H9 (cell line): ENCODE data around the gene NUDT2. TPM values are rescaled to one million over a fixed set of nuclear protein-coding genes. Genes with fewer than 3 reads are reported as not detected.

ENCODE experiments used
- DNase-seq: peaks from one replicate; pipeline ENCODE4 v3.0.0-alpha.2; 2017
- H2AFZ ChIP-seq: one replicate; pipeline ENCODE4 v1.6.1; 2013; ENCODE audit warnings: mild to moderate bottlenecking, low read length, control low read depth, moderate library complexity
- H2AK5ac ChIP-seq: 2 replicates; pipeline ENCODE4 v1.6.1; 2013; ENCODE audit warnings: low read length, control low read depth, mixed read lengths; ENCODE audit not compliant: insufficient read length
- H2BK120ac ChIP-seq: one replicate; pipeline ENCODE4 v1.6.1; 2013; ENCODE audit warnings: low read depth, mild to moderate bottlenecking, low read length, control low read depth, inconsistent platforms; ENCODE audit not compliant: poor library complexity, severe bottlenecking
- H2BK12ac ChIP-seq: 2 replicates; pipeline ENCODE4 v1.6.1; 2013; ENCODE audit warnings: low read length, control low read depth, mixed read lengths, low read depth; ENCODE audit not compliant: insufficient read length
- H2BK15ac ChIP-seq: 2 replicates; pipeline ENCODE4 v1.6.1; 2013; ENCODE audit warnings: low read depth, low read length, control low read depth
- H2BK20ac ChIP-seq: one replicate; pipeline ENCODE4 v1.6.1; 2013; ENCODE audit warnings: low read depth, mild to moderate bottlenecking, low read length, control low read depth, inconsistent platforms; ENCODE audit not compliant: poor library complexity, severe bottlenecking
- H2BK5ac ChIP-seq: 2 replicates; pipeline ENCODE4 v1.6.1; 2013; ENCODE audit warnings: low read length, control low read depth, mixed read lengths; ENCODE audit not compliant: insufficient read length
- H3K14ac ChIP-seq: 2 replicates; pipeline ENCODE4 v1.6.1; 2013; ENCODE audit warnings: low read length, control low read depth; ENCODE audit not compliant: insufficient read depth
- H3K18ac ChIP-seq: 2 replicates; pipeline ENCODE4 v1.6.1; 2013; ENCODE audit warnings: low read depth, mild to moderate bottlenecking, mixed read lengths, low read length, control low read depth; ENCODE audit not compliant: insufficient read length
- H3K23ac ChIP-seq: 2 replicates; pipeline ENCODE4 v1.6.1; 2013; ENCODE audit warnings: low read length, control low read depth, mixed read lengths, low read depth; ENCODE audit not compliant: insufficient read length
- H3K23me2 ChIP-seq: 2 replicates; pipeline ENCODE4 v1.6.1; 2013; ENCODE audit warnings: low read depth, mild to moderate bottlenecking, mixed read lengths, low read length, control low read depth; ENCODE audit not compliant: insufficient read length, poor library complexity, severe bottlenecking
- H3K27ac ChIP-seq: 2 replicates; pipeline ENCODE4 v1.5.1; 2013; ENCODE audit warnings: low read length, control low read depth, mixed read lengths, low read depth; ENCODE audit not compliant: insufficient read length
- H3K27me3 ChIP-seq: 2 replicates; pipeline ENCODE4 v1.6.1; 2013; ENCODE audit warnings: low read length, control low read depth, inconsistent platforms; ENCODE audit not compliant: insufficient read depth
- H3K4ac ChIP-seq: 2 replicates; pipeline ENCODE4 v1.6.1; 2013; ENCODE audit warnings: low read depth, mild to moderate bottlenecking, control low read depth, inconsistent platforms, low read length, moderate library complexity
- H3K4me1 ChIP-seq: 2 replicates; pipeline ENCODE4 v1.6.1; 2013; ENCODE audit warnings: low read length, control low read depth, inconsistent platforms; ENCODE audit not compliant: insufficient read depth
- H3K4me2 ChIP-seq: 2 replicates; pipeline ENCODE4 v1.6.1; 2013; ENCODE audit warnings: low read length, control low read depth, mixed read lengths; ENCODE audit not compliant: insufficient read length, insufficient read depth
- H3K56ac ChIP-seq: 2 replicates; pipeline ENCODE4 v1.6.1; 2013; ENCODE audit warnings: low read depth, mild to moderate bottlenecking, mixed read lengths, low read length, control low read depth; ENCODE audit not compliant: insufficient read length
- H3K79me1 ChIP-seq: 2 replicates; pipeline ENCODE4 v1.6.1; 2013; ENCODE audit warnings: low read depth, mild to moderate bottlenecking, moderate library complexity, low read length, control low read depth, inconsistent platforms; ENCODE audit not compliant: insufficient read depth, poor library complexity, severe bottlenecking
- H3K79me2 ChIP-seq: 2 replicates; pipeline ENCODE4 v1.6.1; 2013; ENCODE audit warnings: low read length, control low read depth, inconsistent platforms; ENCODE audit not compliant: insufficient read depth
- H3K9ac ChIP-seq: 2 replicates; pipeline ENCODE4 v1.6.1; 2013; ENCODE audit warnings: low read length, control low read depth, mixed read lengths; ENCODE audit not compliant: insufficient read length; ENCODE audit errors: extremely low read depth
- H3K9me3 ChIP-seq: one replicate; pipeline ENCODE4 v1.6.1; 2013; ENCODE audit warnings: low read depth, low read length, inconsistent platforms; ENCODE audit not compliant: control insufficient read depth
- H3T11ph ChIP-seq: one replicate; pipeline ENCODE4 v1.6.1; 2013; ENCODE audit warnings: mild to moderate bottlenecking, low read length, control low read depth, inconsistent platforms
- H4K20me1 ChIP-seq: one replicate; pipeline ENCODE4 v1.6.1; 2013; ENCODE audit not compliant: control insufficient read depth, insufficient read length, insufficient read depth
- H4K5ac ChIP-seq: 2 replicates; pipeline ENCODE4 v1.6.1; 2013; ENCODE audit warnings: low read depth, mild to moderate bottlenecking, mixed read lengths, low read length, control low read depth; ENCODE audit not compliant: insufficient read length
- H4K8ac ChIP-seq: replicated peaks from 2 replicates; pipeline ENCODE4 v1.6.1; 2013; ENCODE audit warnings: low read length, control low read depth, mixed read lengths, low read depth; ENCODE audit not compliant: insufficient read length
- H4K91ac ChIP-seq: 2 replicates; pipeline ENCODE4 v1.6.1; 2013; ENCODE audit warnings: low read depth, mild to moderate bottlenecking, moderate library complexity, mixed read lengths, low read length, control low read depth; ENCODE audit not compliant: insufficient read length
- H3K27ac Mint-ChIP-seq, 3 experiments: 2 replicates in 2 of 3; 3 replicates in 1 of 3; pipeline ENCODE4 v1.8.0; 2020 to 2021; ENCODE audit warnings: mixed read lengths in 3 of 3, mild to moderate bottlenecking in 1 of 3, moderate library complexity in 1 of 3
- H3K27me3 Mint-ChIP-seq: 2 replicates; pipeline ENCODE4 v1.8.0; 2021; ENCODE audit warnings: low read depth, mild to moderate bottlenecking, moderate library complexity, mixed read lengths
- H3K36me3 Mint-ChIP-seq, 3 experiments: 2 replicates in 2 of 3; 3 replicates in 1 of 3; pipeline ENCODE4 v1.8.0; 2020 to 2021; ENCODE audit warnings: low read depth in 3 of 3, mixed read lengths in 3 of 3; ENCODE audit not compliant: insufficient read depth in 1 of 3
- H3K4me1 Mint-ChIP-seq, 2 experiments: 2 replicates each; pipeline ENCODE4 v1.8.0; 2020; ENCODE audit warnings: mixed read lengths in 2 of 2
- H3K4me3 Mint-ChIP-seq, 2 experiments: 2 replicates in 1 of 2; 3 replicates in 1 of 2; pipeline ENCODE4 v1.8.0; 2020 to 2021; ENCODE audit warnings: mild to moderate bottlenecking in 2 of 2, mixed read lengths in 2 of 2, moderate library complexity in 1 of 2
- H3K9me3 Mint-ChIP-seq, 2 experiments: 2 replicates in 1 of 2; 3 replicates in 1 of 2; pipeline ENCODE4 v1.8.0; 2020; ENCODE audit warnings: mild to moderate bottlenecking in 2 of 2, mixed read lengths in 2 of 2, moderate library complexity in 1 of 2
- WGBS: extraction: QIAGEN DNeasy Blood & Tissue Kit; methylation state at CpG from one replicate; pipeline ENCODE4 v1.1.7; 2013; ENCODE audit warnings: missing lambda C conversion rate, low lambda C conversion rate, mixed read lengths; ENCODE audit not compliant: insufficient read length; ENCODE audit errors: extremely low coverage; 5-methylcytosine and 5-hydroxymethylcytosine counted together
- total RNA-seq: library from RNA; stranded (reverse); gene quantifications from 2 replicates; pipeline ENCODE4 v1.2.1, GENCODE V29; 2021
- TF ChIP-seq, protein P1 (sequence below): fragments of 200-600 bp; sonication (generic); conservative IDR thresholded peaks from 3 replicates; pipeline ENCODE4 v1.8.0; 2021; ENCODE audit warnings: antibody characterized with exemption, mild to moderate bottlenecking

NUDT2 gene
- total RNA-seq, 1 experiment from 2014 or later = 14.1 TPM

DNA sequence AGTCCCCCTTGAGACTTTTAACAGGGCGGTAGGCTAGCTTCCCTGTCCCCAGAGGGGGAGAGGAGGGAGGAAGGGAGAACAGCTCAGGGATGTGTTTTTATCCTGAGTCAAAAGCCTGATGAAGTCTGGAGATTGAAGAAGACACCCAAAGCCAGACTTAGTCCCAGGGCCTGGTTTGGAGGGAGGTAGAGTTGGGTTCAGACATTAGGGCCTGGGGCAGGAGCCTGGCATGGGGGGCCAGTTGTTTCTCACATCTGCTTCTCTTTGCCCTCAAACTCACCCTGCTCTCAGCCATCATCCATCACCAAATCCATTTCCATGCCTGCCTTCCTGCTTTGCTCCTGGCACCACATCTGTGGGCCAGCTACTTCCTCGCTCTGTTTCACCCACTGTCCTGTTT is 44.4 kb downstream of the NUDT2 start:
- no peak overlapping the region for H3T11ph ChIP-seq
- no peaks in the 10 kb centered on the region for H3K79me1 ChIP-seq
- no peaks in the 10 kb centered on the region for H3K9me3 ChIP-seq
- peaks cover 13% of the 10 kb centered on the region for H3K23me2 ChIP-seq
- no peak overlapping the region for H2BK5ac ChIP-seq
- H3K14ac ChIP-seq = no peak overlapping the region
- H2BK12ac ChIP-seq = no peak overlapping the region
- no peak overlapping the region for H2BK120ac ChIP-seq
- WGBS = no CpG with 5 or more reads among the region's 2 CpGs
- TF ChIP-seq, protein P1, sequence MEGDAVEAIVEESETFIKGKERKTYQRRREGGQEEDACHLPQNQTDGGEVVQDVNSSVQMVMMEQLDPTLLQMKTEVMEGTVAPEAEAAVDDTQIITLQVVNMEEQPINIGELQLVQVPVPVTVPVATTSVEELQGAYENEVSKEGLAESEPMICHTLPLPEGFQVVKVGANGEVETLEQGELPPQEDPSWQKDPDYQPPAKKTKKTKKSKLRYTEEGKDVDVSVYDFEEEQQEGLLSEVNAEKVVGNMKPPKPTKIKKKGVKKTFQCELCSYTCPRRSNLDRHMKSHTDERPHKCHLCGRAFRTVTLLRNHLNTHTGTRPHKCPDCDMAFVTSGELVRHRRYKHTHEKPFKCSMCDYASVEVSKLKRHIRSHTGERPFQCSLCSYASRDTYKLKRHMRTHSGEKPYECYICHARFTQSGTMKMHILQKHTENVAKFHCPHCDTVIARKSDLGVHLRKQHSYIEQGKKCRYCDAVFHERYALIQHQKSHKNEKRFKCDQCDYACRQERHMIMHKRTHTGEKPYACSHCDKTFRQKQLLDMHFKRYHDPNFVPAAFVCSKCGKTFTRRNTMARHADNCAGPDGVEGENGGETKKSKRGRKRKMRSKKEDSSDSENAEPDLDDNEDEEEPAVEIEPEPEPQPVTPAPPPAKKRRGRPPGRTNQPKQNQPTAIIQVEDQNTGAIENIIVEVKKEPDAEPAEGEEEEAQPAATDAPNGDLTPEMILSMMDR = no peak
- H3K27me3 ChIP-seq = no peaks in the 10 kb centered on the region
- H3K56ac ChIP-seq = no peak overlapping the region
- H2AK5ac ChIP-seq = no peak overlapping the region
- 0 out of 2 replicates have a peak, but pooled peaks cover 4% of the 10 kb centered on the region for H3K4me1 ChIP-seq
- no peak overlapping the region for H2AFZ ChIP-seq
- H4K5ac ChIP-seq = no peak overlapping the region
- Mint-ChIP-seq H3K9me3 (peaks cover under 1 to 3% of the 10 kb centered on the region in 2 experiments; a peak in 4 of 5 replicates), H3K4me1 (peaks cover 16 to 24% of the 10 kb centered on the region in 2 experiments), H3K27me3 (peaks cover 13% of the 10 kb centered on the region), H3K36me3 (peaks cover 26 to 30% (median 28%) of the 10 kb centered on the region in 3 experiments), H3K4me3 (no peak overlapping the region), H3K27ac (no peak overlapping the region)
- no peak overlapping the region for H4K8ac ChIP-seq
- no peaks in the 10 kb centered on the region for H4K20me1 ChIP-seq
- no peak overlapping the region for H3K4me2 ChIP-seq
- H3K18ac ChIP-seq = no peak overlapping the region
- no peak overlapping the region for H3K27ac ChIP-seq
- no peak overlapping the region for H4K91ac ChIP-seq
- no peak for DNase-seq
- no peaks in the 10 kb centered on the region for H3K79me2 ChIP-seq
- no peak overlapping the region for H2BK20ac ChIP-seq
- H2BK15ac ChIP-seq = no peak overlapping the region
- H3K9ac ChIP-seq = no peak overlapping the region
- H3K4ac ChIP-seq = no peak overlapping the region
- no peak overlapping the region for H3K23ac ChIP-seq
